Measurements from ENCODE around the gene SLC3A2. TPM values are rescaled to one million over a fixed set of nuclear protein-coding genes. Genes with fewer than 3 reads are reported as not detected.

The SLC3A2 gene
- total and polyA plus RNA-seq, 2 of the 13 experiments (the other 11 are each of a cell fraction or from before 2014, with no cell fraction given), result 213 to 226 TPM

- no peak for TF ChIP-seq PRDM15 (CRISPR knock-in tag; IDR thresholded peaks at IDR 0.05)
- no peak for TF ChIP-seq CREB1 (IDR thresholded peaks at IDR 0.05)
- no peak for TF ChIP-seq CREB1 (CRISPR knock-in tag; IDR thresholded peaks at IDR 0.05)
- no peak for TF ChIP-seq SP4 (CRISPR knock-in tag; IDR thresholded peaks at IDR 0.05)
- TF ChIP-seq STAG1 (CRISPR knock-in tag; IDR thresholded peaks at IDR 0.05), result no peak
- TF ChIP-seq SAP130 (CRISPR knock-in tag; IDR thresholded peaks at IDR 0.05; ENCODE audit: low read depth), result 0 out of 2 replicates have a peak, but pooled peaks have one; percentile 33
- TF ChIP-seq ZFP37 (CRISPR knock-in tag; IDR thresholded peaks at IDR 0.05; ENCODE audit: borderline replicate concordance), result no peak
- 0 out of 2 replicates have a peak, but pooled peaks have one; percentile 32 for TF ChIP-seq RXRA (CRISPR knock-in tag; IDR thresholded peaks at IDR 0.05)
- TF ChIP-seq SP5 (CRISPR knock-in tag; IDR thresholded peaks at IDR 0.05; ENCODE audit: borderline replicate concordance, low read depth), result no peak
- TF ChIP-seq MLXIP (CRISPR knock-in tag; IDR thresholded peaks at IDR 0.05; ENCODE audit: borderline replicate concordance), result no peak
- TF ChIP-seq, protein P1, sequence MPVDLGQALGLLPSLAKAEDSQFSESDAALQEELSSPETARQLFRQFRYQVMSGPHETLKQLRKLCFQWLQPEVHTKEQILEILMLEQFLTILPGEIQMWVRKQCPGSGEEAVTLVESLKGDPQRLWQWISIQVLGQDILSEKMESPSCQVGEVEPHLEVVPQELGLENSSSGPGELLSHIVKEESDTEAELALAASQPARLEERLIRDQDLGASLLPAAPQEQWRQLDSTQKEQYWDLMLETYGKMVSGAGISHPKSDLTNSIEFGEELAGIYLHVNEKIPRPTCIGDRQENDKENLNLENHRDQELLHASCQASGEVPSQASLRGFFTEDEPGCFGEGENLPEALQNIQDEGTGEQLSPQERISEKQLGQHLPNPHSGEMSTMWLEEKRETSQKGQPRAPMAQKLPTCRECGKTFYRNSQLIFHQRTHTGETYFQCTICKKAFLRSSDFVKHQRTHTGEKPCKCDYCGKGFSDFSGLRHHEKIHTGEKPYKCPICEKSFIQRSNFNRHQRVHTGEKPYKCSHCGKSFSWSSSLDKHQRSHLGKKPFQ (CRISPR knock-in tag; IDR thresholded peaks at IDR 0.05; ENCODE audit: insufficient replicate concordance), result no peak
- TF ChIP-seq ZSCAN12 (CRISPR knock-in tag; IDR thresholded peaks at IDR 0.05), result no peak
- peak; percentile 42; the same call in 1 of the 2 replicates for TF ChIP-seq ARID4A (CRISPR knock-in tag; IDR thresholded peaks at IDR 0.05; ENCODE audit: borderline replicate concordance)
- no peak for TF ChIP-seq ARID3A (IDR thresholded peaks at IDR 0.05; ENCODE audit: low read depth, low read length)
Measured at GRCh38 chr11:62875698-62876478, 4.8 kb upstream of the SLC3A2 start (continued).
